SK-N-SH (cell line): ENCODE data around the gene BOC. TPM values are rescaled to one million over a fixed set of nuclear protein-coding genes. Genes with fewer than 3 reads are reported as not detected.

Experiments used
- CTCF ChIA-PET: fragments of 300-600, 350-600 bp; formaldehyde crosslinking; extraction: SDS; loops from one replicate; lab custom pipeline; 2021; lab: Yijun Ruan, JAX
- POLR2A ChIA-PET: fragments of 350-600 bp; sonication (Branson Sonifier 250); formaldehyde crosslinking; extraction: SDS; loops from one replicate; lab custom pipeline; 2020; ENCODE audit warnings: antibody characterized with exemption, inconsistent platforms; lab: Yijun Ruan, JAX
- DNase-seq: peaks from one replicate; pipeline ENCODE4 v3.0.0; 2012
- H2AFZ ChIP-seq: fragments of 200-600 bp; sonication (generic); 2 replicates; pipeline ENCODE4 v1.8.1; 2016; ENCODE audit warnings: antibody characterized with exemption, mild to moderate bottlenecking, low read depth
- H3F3A ChIP-seq: fragments of 200-600 bp; sonication (generic); replicated peaks from 2 replicates; pipeline ENCODE3; 2016; ENCODE audit warnings: antibody characterized with exemption, mild to moderate bottlenecking; ENCODE audit not compliant: insufficient read depth
- H3K27ac ChIP-seq, 2 experiments: fragments of 200-500 bp in 1 of 2; fragments of 200-600 bp in 1 of 2; sonication (Bioruptor generic) in 1 of 2; sonication (generic), shearing (Covaris generic) in 1 of 2; 2 replicates each; pipeline versions ENCODE4 v1.5.1 to v1.6.1; 2014 to 2016; ENCODE audit warnings: low read depth in 2 of 2, inconsistent platforms in 1 of 2, low read length in 1 of 2, mild to moderate bottlenecking in 1 of 2, mixed read lengths in 1 of 2
- H3K27me3 ChIP-seq: fragments of 200-600 bp; sonication (generic), shearing (Covaris generic); 2 replicates; pipeline ENCODE4 v1.6.1; 2016; ENCODE audit warnings: mixed run types; ENCODE audit not compliant: insufficient read depth
- H3K36me3 ChIP-seq, 2 experiments: fragments of 200-500 bp in 1 of 2; fragments of 200-600 bp in 1 of 2; sonication (Bioruptor generic) in 1 of 2; sonication (generic) in 1 of 2; replicated peaks in 1 of 2; 2 replicates each; pipeline versions ENCODE3 to v1.5.1; 2014 to 2016; ENCODE audit warnings: low read length in 1 of 2, mild to moderate bottlenecking in 1 of 2; ENCODE audit not compliant: insufficient read depth in 2 of 2, control insufficient read depth in 1 of 2
- H3K4me1 ChIP-seq, 2 experiments: fragments of 200-500 bp in 1 of 2; fragments of 200-600 bp in 1 of 2; sonication (Bioruptor generic) in 1 of 2; sonication (generic), shearing (Covaris generic) in 1 of 2; 2 replicates each; pipeline versions ENCODE4 v1.5.1 to v1.6.1; 2014 to 2016; ENCODE audit warnings: low read depth in 1 of 2, low read length in 1 of 2, mixed run types in 1 of 2; ENCODE audit not compliant: insufficient read depth in 2 of 2, control insufficient read depth in 1 of 2
- H3K4me2 ChIP-seq: fragments of 200-600 bp; sonication (generic), shearing (Covaris generic); 2 replicates; pipeline ENCODE4 v1.6.1; 2017; ENCODE audit warnings: mixed run types
- H3K4me3 ChIP-seq, 2 experiments: fragments of 200-500 bp in 1 of 2; fragments of 200-600 bp in 1 of 2; sonication (Bioruptor generic) in 1 of 2; sonication (generic), shearing (Covaris generic) in 1 of 2; 2 replicates each; pipeline versions ENCODE4 v1.5.1 to v1.8.1; 2014 to 2016; ENCODE audit warnings: low read depth in 2 of 2, inconsistent platforms in 1 of 2, low read length in 1 of 2, mild to moderate bottlenecking in 1 of 2, mixed read lengths in 1 of 2, moderate library complexity in 1 of 2
- H3K79me2 ChIP-seq: fragments of 200-600 bp; sonication (generic); 2 replicates; pipeline ENCODE4 v1.8.1; 2017; ENCODE audit warnings: mild to moderate bottlenecking; ENCODE audit not compliant: insufficient read depth
- H3K9ac ChIP-seq: fragments of 200-600 bp; sonication (generic); 2 replicates; pipeline ENCODE4 v1.6.1; 2017; ENCODE audit warnings: mixed run types
- H3K9me2 ChIP-seq: fragments of 200-600 bp; sonication (generic); 2 replicates; pipeline ENCODE4 v1.6.1; 2017; ENCODE audit warnings: mixed run types
- H3K9me3 ChIP-seq: fragments of 200-600 bp; sonication (generic); 2 replicates; pipeline ENCODE4 v1.6.1; 2017; ENCODE audit warnings: mixed run types, mild to moderate bottlenecking, moderate library complexity
- H4K20me1 ChIP-seq: fragments of 200-600 bp; sonication (generic); 2 replicates; pipeline ENCODE4 v1.6.1; 2017; ENCODE audit warnings: mild to moderate bottlenecking, mixed run types; ENCODE audit not compliant: insufficient read depth
- CHD2 ChIP-seq: fragments of 150-350 bp; IDR thresholded peaks from 2 replicates; pipeline ENCODE4 v1.6.1; 2018; ENCODE audit warnings: low read length; ENCODE audit not compliant: partially characterized antibody
- CTCF ChIP-seq: fragments of 200-600 bp; sonication (generic); IDR thresholded peaks from 2 replicates; pipeline ENCODE4 v1.6.1; 2017; ENCODE audit warnings: antibody characterized with exemption, mild to moderate bottlenecking, moderate library complexity
- ELF1 ChIP-seq: IDR thresholded peaks from 2 replicates; pipeline ENCODE4 v1.4.0; 2012
- EP300 ChIP-seq, 2 experiments: IDR thresholded peaks; 2 replicates each; pipeline versions ENCODE4 v1.4.0 to v1.6.1; 2012; ENCODE audit warnings: borderline replicate concordance in 1 of 2, low read depth in 1 of 2, low read length in 1 of 2
- FOSL2 ChIP-seq: IDR thresholded peaks from 2 replicates; pipeline ENCODE4 v1.4.0; 2012; ENCODE audit warnings: low read depth, mild to moderate bottlenecking, moderate library complexity, borderline replicate concordance
- GATA2 ChIP-seq: sonication (generic); formaldehyde crosslinking; IDR thresholded peaks from 2 replicates; pipeline ENCODE4 v1.5.0; 2020; ENCODE audit warnings: mild to moderate bottlenecking, missing genetic modification reagents
- JUND ChIP-seq: IDR thresholded peaks from 2 replicates; pipeline ENCODE4 v1.4.0; 2012
- NFIC ChIP-seq: IDR thresholded peaks from 2 replicates; pipeline ENCODE4 v1.4.0; 2012; ENCODE audit warnings: borderline replicate concordance
- RCOR1 ChIP-seq: fragments of 150-350 bp; IDR thresholded peaks from 2 replicates; pipeline ENCODE4 v1.6.1; 2017; ENCODE audit warnings: antibody characterized with exemption, low read length
- REST ChIP-seq: IDR thresholded peaks from 2 replicates; pipeline ENCODE4 v1.6.1; 2012; ENCODE audit warnings: mild to moderate bottlenecking, low read depth, low read length, moderate library complexity
- RFX5 ChIP-seq: IDR thresholded peaks from 2 replicates; pipeline ENCODE4 v1.6.1; 2012; ENCODE audit warnings: mild to moderate bottlenecking, improper control_type of control experiment, low read length
- RXRA ChIP-seq: IDR thresholded peaks from 2 replicates; pipeline ENCODE4 v1.4.0; 2012; ENCODE audit warnings: low read depth, mild to moderate bottlenecking, borderline replicate concordance
- SMC3 ChIP-seq: IDR thresholded peaks from 2 replicates; pipeline ENCODE4 v1.6.1; 2012; ENCODE audit warnings: low read depth, low read length, improper control_type of control experiment
- TAF1 ChIP-seq: IDR thresholded peaks from 2 replicates; pipeline ENCODE4 v1.6.1; 2012; ENCODE audit warnings: low read depth, mild to moderate bottlenecking, low read length, moderate library complexity, borderline replicate concordance
- TEAD4 ChIP-seq: IDR thresholded peaks from 2 replicates; pipeline ENCODE4 v1.4.0; 2012; ENCODE audit warnings: mild to moderate bottlenecking, borderline replicate concordance; ENCODE audit not compliant: insufficient read depth
- USF1 ChIP-seq: IDR thresholded peaks from 2 replicates; pipeline ENCODE4 v1.4.0; 2012; ENCODE audit warnings: low read depth, borderline replicate concordance
- YY1 ChIP-seq: IDR thresholded peaks from 2 replicates; pipeline ENCODE4 v1.4.0; 2012; ENCODE audit warnings: low read depth, mild to moderate bottlenecking
- ZBTB33 ChIP-seq: IDR thresholded peaks from 2 replicates; pipeline ENCODE4 v1.4.0; 2012; ENCODE audit warnings: low read depth, borderline replicate concordance
- WGBS: methylation state at CpG from one replicate; pipeline ENCODE4 v1.1.6; 2017; ENCODE audit warnings: low lambda C conversion rate; 5-methylcytosine and 5-hydroxymethylcytosine counted together
- polyA plus RNA-seq, 3 experiments: library from polyadenylated mRNA; depleted of rRNA; stranded (reverse); fragments of >200 nt; gene quantifications; 2 replicates each; pipeline ENCODE4 v1.2.3, GENCODE V29; 2012

Gene BOC
- polyA plus RNA-seq, 1 of the 3 experiments (the other 2 are of a cell fraction): 6.6 TPM

- CTCF ChIA-PET: interaction anchor here (1.4 to 1.7 kb wide), 2 partner anchors 14 to 36 kb away, joined by 3 to 5 read pairs; no protein-coding TSS in a partner anchor
- H3K27ac ChIP-seq: no peak overlapping the region
- no peaks in the 10 kb centered on the region for H3K79me2 ChIP-seq
- H3K4me3 ChIP-seq: no peak overlapping the region
- peaks cover 0 to 17% of the 10 kb centered on the region in 2 experiments for H3K36me3 ChIP-seq
- no peaks in the 10 kb centered on the region for H3K27me3 ChIP-seq
- no peaks in the 10 kb centered on the region for H4K20me1 ChIP-seq
- peaks cover 10 to 23% of the 10 kb centered on the region in 2 experiments; a peak in 3 of 4 replicates for H3K4me1 ChIP-seq
- POLR2A ChIA-PET: no interaction called here
- H3F3A ChIP-seq: no peaks in the 10 kb centered on the region
- no peak overlapping the region for H3K9ac ChIP-seq
- 80% methylated on average over 3 of the region's 4 CpGs for WGBS
- H2AFZ ChIP-seq: no peak overlapping the region
- no peak overlapping the region for H3K4me2 ChIP-seq
- H3K9me3 ChIP-seq: no peaks in the 10 kb centered on the region
- H3K9me2 ChIP-seq: no peaks in the 10 kb centered on the region
- DNase-seq: no peak
- TF ChIP-seq RFX5 (no peak), TAF1 (no peak), ELF1 (no peak), YY1 (no peak), JUND (no peak), FOSL2 (no peak), GATA2 (no peak)
Observed at GRCh38 chr3:113251817-113252216, 40.5 kb downstream of the BOC start.

GRCh38 chr3:113252553-113252952, 41.2 kb downstream of the BOC start:
- no peak overlapping the region for H2AFZ ChIP-seq
- no peak for TF ChIP-seq REST
- no peak for TF ChIP-seq NFIC
- no peak for TF ChIP-seq RCOR1
- TF ChIP-seq EP300 (IDR thresholded peaks at IDR 0.05; ENCODE audit: borderline replicate concordance in 1 of 2, low read depth in 1 of 2, low read length in 1 of 2): no peak
- no peak for TF ChIP-seq CHD2
- no peak for TF ChIP-seq TEAD4
- TF ChIP-seq SMC3: no peak
- TF ChIP-seq ZBTB33: no peak
- TF ChIP-seq JUND: no peak
- no peak for TF ChIP-seq FOSL2
- no peak for TF ChIP-seq RXRA
- TF ChIP-seq USF1: no peak
- TF ChIP-seq CTCF: no peak
- TF ChIP-seq RFX5: no peak
- TF ChIP-seq, all 33 proteins: peak for 0
- H3K9me3 ChIP-seq: no peaks in the 10 kb centered on the region
- H3K4me3 ChIP-seq: no peak overlapping the region
- no peaks in the 10 kb centered on the region for H3K27me3 ChIP-seq
- peaks cover 0 to 17% of the 10 kb centered on the region in 2 experiments for H3K36me3 ChIP-seq
- no peaks in the 10 kb centered on the region for H3K9me2 ChIP-seq
- H3K9ac ChIP-seq: no peak overlapping the region
- H3K79me2 ChIP-seq: no peaks in the 10 kb centered on the region
- POLR2A ChIA-PET: no interaction called here
- peaks cover 10 to 20% of the 10 kb centered on the region in 2 experiments; a peak in 2 of 4 replicates for H3K4me1 ChIP-seq
- no peaks in the 10 kb centered on the region for H4K20me1 ChIP-seq
- CTCF ChIA-PET: interaction anchor here (1.4 to 1.7 kb wide), 2 partner anchors 13 to 35 kb away, joined by 3 to 5 read pairs; no protein-coding TSS in a partner anchor
- no peak overlapping the region for H3K4me2 ChIP-seq
- DNase-seq: no peak
- 88% methylated on average over 3 of the region's 4 CpGs for WGBS
- no peaks in the 10 kb centered on the region for H3F3A ChIP-seq
- no peak overlapping the region for H3K27ac ChIP-seq
